ENCODE results near the gene TMEM92. TPM values are rescaled to one million over a fixed set of nuclear protein-coding genes. Genes with fewer than 3 reads are reported as not detected.
"Not testable (repeated sequence)": the region's sequence is repeated elsewhere in the genome, so short reads cannot be mapped to it uniquely, and the experiment has no call there.

Gene TMEM92
- total RNA-seq, 1 donor from 2014 or later, result not detected

- ATAC-seq (ENCODE audit: low read depth) (no peak), DNase-seq (no peak)
- H3K9me3 Mint-ChIP-seq, result no peaks in the 10 kb centered on the region
- H3K27me3 Mint-ChIP-seq, result peaks cover 20% of the 10 kb centered on the region
- ChIA-PET POLR2A (no interaction called here), CTCF (interaction anchor here (0.9 to 3.1 kb wide), 4 partner anchors 65 to 212 kb away, joined by 3 to 23 read pairs (median 6); partner anchors contain the start of gene COL1A1)
- no peak overlapping the region for H3K27ac Mint-ChIP-seq
- no peak for TF ChIP-seq CTCF (IDR thresholded peaks at IDR 0.05)
- no peaks in the 10 kb centered on the region for H3K36me3 Mint-ChIP-seq (ENCODE audit: low read depth)
- H3K4me3 Mint-ChIP-seq, result no peak overlapping the region
- intact Hi-C loops (cut with micrococcal nuclease), result no loop called here
- peaks cover 6% of the 10 kb centered on the region for H3K4me1 Mint-ChIP-seq
Measured at GRCh38 chr17:50268743-50269275, 5.5 kb upstream of the TMEM92 start.

GRCh38 chr17:50269477-50270434, 4.5 kb upstream of the TMEM92 start:
- Mint-ChIP-seq H3K36me3 (ENCODE audit: low read depth) (no peaks in the 10 kb centered on the region), H3K27ac (no peak overlapping the region), H3K9me3 (no peaks in the 10 kb centered on the region), H3K4me1 (peaks cover 6% of the 10 kb centered on the region), H3K27me3 (peaks cover 26% of the 10 kb centered on the region), H3K4me3 (no peak overlapping the region)
- TF ChIP-seq CTCF (IDR thresholded peaks at IDR 0.05), result no peak
- POLR2A ChIA-PET, result no interaction called here
- CTCF ChIA-PET, result interaction anchor here (1.0 to 2.5 kb wide), 4 partner anchors 66 to 176 kb away, joined by 3 to 19 read pairs (median 7); partner anchors contain the start of gene COL1A1
- ATAC-seq (ENCODE audit: low read depth), result peak; percentile 76
- intact Hi-C loops (cut with micrococcal nuclease), result loop anchor here (2.0 kb wide), 1 partner anchor 155 kb away; no protein-coding TSS in a partner anchor
- DNase-seq, result peak; percentile 31

- POLR2A ChIA-PET, result no interaction called here
- intact Hi-C loops (cut with micrococcal nuclease), result loop anchor here (2.0 kb wide), 1 partner anchor 156 kb away; no protein-coding TSS in a partner anchor
Measured at GRCh38 chr17:50270435-50271362, 3.6 kb upstream of the TMEM92 start.

GRCh38 chr17:50271363-50271750, 2.9 kb upstream of the TMEM92 start:
- H3K4me3 Mint-ChIP-seq; ATAC-seq (ENCODE audit: low read depth); H3K9me3 Mint-ChIP-seq; H3K36me3 Mint-ChIP-seq (ENCODE audit: low read depth); H3K27ac Mint-ChIP-seq; POLR2A ChIA-PET; H3K4me1 Mint-ChIP-seq; DNase-seq: not testable (repeated sequence)
- intact Hi-C loops (cut with micrococcal nuclease), result loop anchor here (2.0 kb wide), 1 partner anchor 157 kb away; no protein-coding TSS in a partner anchor
- CTCF ChIA-PET, result interaction anchor here (1.0 to 4.5 kb wide), 6 partner anchors 17 to 177 kb away, joined by 3 to 26 read pairs (median 6); partner anchors contain the start of gene COL1A1
- H3K27me3 Mint-ChIP-seq, result peaks cover 34% of the 10 kb centered on the region

More at GRCh38 chr17:50270435-50271362, 3.6 kb upstream of the TMEM92 start:
- ATAC-seq (ENCODE audit: low read depth), result peak; percentile 10
- H3K4me3 Mint-ChIP-seq, result no peak overlapping the region
- DNase-seq, result peak; percentile 14
- H3K27me3 Mint-ChIP-seq, result peaks cover 34% of the 10 kb centered on the region
- H3K9me3 Mint-ChIP-seq, result no peaks in the 10 kb centered on the region
- CTCF ChIA-PET, result interaction anchor here (1.7 to 4.5 kb wide), 5 partner anchors 27 to 177 kb away, joined by 6 to 26 read pairs (median 8); partner anchors contain the start of gene COL1A1
- peaks cover 6% of the 10 kb centered on the region for H3K4me1 Mint-ChIP-seq
- no peaks in the 10 kb centered on the region for H3K36me3 Mint-ChIP-seq (ENCODE audit: low read depth)
- H3K27ac Mint-ChIP-seq, result no peak overlapping the region
- no peak for TF ChIP-seq CTCF (IDR thresholded peaks at IDR 0.05)

GRCh38 chr17:50272246-50272645, 2.0 kb upstream of the TMEM92 start:
- ATAC-seq (ENCODE audit: low read depth) (no peak), DNase-seq (peak; percentile 10)
- ChIA-PET CTCF (interaction anchor here (1.0 to 4.5 kb wide), 7 partner anchors 16 to 178 kb away, joined by 3 to 26 read pairs (median 6); partner anchors contain the start of gene COL1A1), POLR2A (no interaction called here)
- H3K36me3 Mint-ChIP-seq (ENCODE audit: low read depth), result no peaks in the 10 kb centered on the region
- no peak overlapping the region for H3K27ac Mint-ChIP-seq
- H3K27me3 Mint-ChIP-seq, result peaks cover 42% of the 10 kb centered on the region
- H3K4me1 Mint-ChIP-seq, result peaks cover 9% of the 10 kb centered on the region
- peak overlapping the region; percentile 68 for H3K4me3 Mint-ChIP-seq
- H3K9me3 Mint-ChIP-seq, result no peaks in the 10 kb centered on the region
- no peak for TF ChIP-seq CTCF (IDR thresholded peaks at IDR 0.05)
- intact Hi-C loops (cut with micrococcal nuclease), result no loop called here

Data from activated B cell treated with CpG ODN at 0.5 μM for 24 hours (primary cell).